T follicular helper cell (primary cell): Measurements from ENCODE around the gene CDK5RAP3.
"Not testable (repeated sequence)": the region's sequence is repeated elsewhere in the genome, so short reads cannot be mapped to it uniquely, and the experiment has no call there.

Source experiments
- DNase-seq: peaks from one replicate; pipeline ENCODE4 v3.0.0-alpha.2; 2020; ENCODE audit warnings: low read depth

CDK5RAP3 gene

DNA sequence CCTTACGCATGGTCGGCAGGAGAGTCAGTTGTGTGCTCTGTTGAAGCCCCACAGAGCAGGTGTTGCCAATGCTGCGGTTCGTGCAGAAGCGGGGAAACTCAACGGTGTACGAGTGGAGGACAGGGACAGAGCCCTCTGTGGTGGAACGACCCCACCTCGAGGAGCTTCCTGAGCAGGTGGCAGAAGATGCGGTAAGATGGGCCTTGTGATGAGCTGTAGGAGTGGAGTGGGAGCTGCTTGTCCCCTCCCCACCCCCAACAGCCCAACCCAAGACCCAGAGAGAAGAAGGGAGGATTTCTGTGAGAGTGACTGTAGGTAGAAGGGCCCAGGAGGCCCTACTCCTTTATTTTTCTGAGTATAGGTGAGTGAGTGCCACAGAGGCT lies 4.9 kb downstream of the CDK5RAP3 start:
- DNase-seq: no peak

DNA sequence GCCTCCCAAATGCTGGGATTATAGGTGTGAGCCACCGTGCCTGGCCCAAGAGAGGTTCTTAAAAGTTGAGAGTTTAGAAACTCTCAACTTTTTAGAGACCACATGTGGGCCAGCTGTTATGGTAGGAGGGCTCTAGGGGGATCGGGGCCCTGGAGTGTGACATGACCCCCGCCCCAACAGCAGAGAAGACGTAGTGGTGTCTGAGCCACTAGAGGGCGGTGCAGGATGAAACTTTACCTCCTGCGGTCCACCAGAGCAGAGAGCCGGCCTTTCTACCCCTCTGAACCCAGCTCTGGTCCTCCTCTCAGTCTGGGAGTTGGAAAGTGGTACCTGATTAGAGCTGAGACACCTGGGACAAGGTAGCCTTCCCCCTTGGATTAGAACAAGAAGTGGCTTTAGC lies 7.4 kb downstream of the CDK5RAP3 start:
- peak; percentile 22 for DNase-seq

DNA sequence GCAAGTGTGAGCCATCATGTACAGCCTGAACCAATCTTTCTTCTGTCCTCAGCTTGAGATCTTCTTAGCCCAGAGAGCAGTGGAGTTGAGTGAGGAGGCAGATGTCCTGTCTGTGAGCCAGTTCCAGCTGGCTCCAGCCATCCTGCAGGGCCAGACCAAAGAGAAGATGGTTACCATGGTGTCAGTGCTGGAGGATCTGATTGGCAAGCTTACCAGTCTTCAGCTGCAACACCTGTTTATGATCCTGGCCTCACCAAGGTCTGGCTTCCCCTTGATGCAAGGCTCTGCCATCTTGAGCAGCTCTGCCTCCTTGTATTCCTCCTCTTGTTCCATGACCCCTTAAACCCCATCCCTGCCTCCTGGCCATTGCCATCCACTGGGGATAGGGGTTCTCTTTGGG lies 9.6 kb downstream of the CDK5RAP3 start:
- no peak for DNase-seq

DNA sequence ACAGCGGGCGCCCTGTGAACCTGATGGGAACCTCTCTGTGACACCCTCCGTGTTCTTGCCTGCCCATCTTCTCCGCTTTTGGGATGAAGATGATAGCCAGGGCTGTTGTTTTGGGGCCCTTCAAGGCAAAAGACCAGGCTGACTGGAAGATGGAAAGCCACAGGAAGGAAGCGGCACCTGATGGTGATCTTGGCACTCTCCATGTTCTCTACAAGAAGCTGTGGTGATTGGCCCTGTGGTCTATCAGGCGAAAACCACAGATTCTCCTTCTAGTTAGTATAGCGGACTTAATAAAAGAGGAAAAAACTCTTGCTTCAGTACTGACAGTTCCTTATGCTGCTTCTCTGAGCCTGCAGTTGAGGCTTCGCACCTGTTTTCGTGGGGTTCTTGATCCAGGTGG lies 10.5 kb downstream of the CDK5RAP3 start:
- DNase-seq: no peak

DNA sequence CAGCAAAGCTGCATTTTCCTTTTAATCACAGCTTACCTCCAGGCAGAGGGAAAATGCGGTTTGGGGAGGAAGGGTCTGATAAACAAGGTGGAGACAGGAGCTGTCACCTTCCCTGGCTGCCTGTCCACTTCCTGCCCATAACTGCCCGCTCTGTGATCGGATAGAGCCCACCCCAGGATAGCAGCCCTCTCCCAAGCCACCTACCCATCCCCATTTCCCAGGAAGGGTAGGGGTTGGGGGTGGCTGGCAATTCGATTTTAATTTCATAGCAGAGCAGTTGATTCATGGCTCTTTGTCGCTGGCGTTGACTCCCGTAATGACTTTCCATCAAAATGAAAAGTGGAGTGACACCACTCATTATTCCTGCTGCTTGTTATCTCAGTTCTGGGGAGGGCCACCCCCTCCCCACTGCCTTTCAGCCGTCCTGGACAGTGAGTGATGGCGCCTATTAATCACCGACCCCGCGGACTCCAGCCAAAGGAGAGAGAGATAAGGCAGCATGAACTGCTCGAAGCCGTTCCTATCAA lies 11.2 kb downstream of the CDK5RAP3 start:
- no peak for DNase-seq

DNA sequence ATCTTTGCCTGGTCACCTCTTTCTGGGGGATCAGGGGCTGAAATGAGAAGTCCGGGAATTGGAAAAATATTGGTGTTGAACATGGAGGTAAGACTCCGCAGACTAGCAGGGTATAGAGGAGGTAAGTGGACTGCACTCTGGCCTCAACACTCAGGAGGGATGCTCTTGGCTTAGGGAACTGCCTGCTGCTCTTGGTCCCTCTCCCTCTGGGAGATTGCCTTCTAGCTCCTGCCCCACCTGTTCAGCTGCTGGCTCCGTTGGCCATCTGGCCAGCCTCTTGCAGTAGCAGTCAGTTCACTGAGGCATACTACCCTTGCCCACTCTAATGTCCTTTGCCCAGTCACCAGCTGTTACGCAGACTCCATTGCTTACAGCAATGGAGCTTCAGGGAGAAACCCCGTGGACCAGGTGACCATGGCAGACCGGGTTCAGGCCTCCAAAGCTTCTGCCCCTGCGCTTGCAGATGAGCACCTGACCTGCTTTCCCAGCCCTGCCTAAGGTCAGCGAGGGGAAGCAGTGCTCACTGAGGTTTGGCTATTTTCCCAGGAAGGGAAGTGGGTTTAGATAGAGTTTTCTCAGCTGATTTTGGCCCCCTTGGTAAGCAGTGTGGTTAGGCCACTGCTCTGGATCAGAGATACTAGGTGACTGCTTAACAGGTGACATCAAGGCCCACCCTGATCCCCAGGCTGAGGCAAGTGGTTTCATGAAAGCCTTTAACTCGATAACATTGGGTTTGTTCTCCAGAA lies 11.9 kb downstream of the CDK5RAP3 start:
- no peak for DNase-seq

DNA sequence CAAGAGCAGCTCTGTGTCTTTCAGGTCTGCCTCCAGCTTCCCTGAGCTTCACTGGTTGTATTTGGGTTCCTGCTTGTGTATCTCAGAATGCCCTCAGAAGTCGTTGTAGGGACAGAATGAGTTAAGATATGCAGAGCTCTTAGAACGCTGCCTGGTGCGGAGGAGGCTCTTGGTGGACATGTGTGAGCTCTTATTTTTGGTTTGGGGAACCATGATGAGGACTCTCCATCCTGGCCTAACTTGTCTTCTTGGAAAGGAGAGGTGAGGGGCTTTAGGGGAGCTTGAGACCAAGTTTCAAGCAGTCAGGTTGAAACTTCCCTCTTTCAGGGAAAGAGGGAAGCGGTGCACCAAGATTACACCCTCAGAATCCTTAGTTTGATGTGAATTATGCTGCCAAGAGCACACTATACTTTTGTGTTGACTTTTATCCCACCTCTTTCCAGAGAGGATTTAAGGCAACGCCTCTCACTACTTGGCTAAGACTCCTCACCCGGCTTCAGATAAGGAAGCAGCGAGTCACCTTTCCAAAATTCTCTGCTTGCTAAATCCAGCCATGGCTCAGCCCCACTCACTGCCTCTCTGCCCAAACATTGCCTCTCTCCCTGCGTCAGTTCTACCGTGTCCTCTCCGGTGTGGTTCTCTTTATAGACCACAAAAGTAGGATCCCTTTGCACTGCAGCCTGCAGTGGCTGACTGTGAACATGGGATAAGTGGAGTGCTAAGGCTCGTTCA lies 12.7 kb downstream of the CDK5RAP3 start:
- no peak for DNase-seq

DNA sequence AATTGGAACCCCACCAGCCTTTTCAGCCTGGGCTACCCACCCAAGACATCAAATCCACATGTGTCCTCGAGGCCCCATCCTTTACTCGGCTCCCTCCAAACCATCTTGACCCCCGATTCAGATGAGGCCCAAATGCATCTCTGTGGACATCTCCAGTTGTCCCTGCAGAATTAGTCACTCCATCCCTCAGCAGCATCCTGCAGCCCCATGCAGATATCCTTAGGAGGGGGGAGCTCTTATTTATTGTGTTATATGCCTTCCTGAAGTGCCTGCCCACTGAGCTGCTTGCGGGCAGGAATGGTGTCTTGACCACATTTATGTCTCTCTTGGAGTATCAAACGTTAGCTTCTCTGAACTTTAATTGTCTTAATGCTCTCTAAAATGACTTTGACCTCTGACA lies 15.6 kb downstream of the CDK5RAP3 start:
- no peak for DNase-seq

DNA sequence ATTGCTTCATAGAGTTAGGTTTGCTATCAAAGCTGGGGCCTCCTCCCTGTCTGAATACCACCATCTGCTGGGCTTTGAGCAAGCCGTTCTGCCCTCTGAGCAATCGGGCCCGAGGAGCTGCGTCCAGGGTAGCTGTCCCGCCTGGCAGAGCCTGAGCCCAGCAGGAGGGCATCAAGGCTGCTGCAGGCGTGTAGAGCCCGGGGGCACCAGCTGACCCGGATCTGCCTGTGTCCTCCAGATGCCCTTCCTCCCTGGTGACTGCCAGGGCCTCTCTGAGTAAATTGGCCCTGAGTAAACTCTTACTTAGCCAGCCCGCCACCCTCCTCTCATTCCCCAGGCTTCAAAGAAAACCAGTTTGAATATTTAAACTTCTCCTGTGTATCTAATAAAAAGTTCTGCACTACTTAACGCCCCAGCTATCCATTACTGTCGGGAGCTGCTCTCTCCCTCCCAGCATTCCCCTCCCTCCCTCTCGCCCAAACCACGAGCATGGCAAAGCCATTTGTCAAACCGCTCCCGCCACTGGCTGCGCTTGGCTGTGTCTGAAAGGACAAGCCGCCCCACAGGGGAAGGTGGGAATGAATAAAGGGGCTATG lies 16.4 kb downstream of the CDK5RAP3 start:
- no peak for DNase-seq

DNA sequence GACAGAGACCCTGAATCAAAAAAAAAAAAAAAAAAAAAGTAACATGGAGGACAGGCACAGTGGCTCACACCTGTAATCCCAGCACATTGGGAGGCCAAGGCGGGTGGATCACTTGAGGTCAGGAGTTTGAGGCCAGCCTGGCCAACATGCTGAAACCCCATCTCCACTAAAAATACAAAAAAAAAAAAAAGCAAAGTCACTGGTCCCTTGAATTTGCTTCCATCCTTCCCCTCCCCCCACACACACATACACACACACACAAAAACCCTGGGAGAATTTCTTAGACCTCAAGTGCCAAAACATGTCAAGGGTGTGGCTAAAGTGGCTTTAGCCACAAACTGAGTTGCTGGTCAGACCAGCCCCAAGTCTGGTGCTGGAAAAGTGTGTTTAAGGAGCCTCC lies 17.5 kb downstream of the CDK5RAP3 start:
- DNase-seq: not testable (repeated sequence)

DNA sequence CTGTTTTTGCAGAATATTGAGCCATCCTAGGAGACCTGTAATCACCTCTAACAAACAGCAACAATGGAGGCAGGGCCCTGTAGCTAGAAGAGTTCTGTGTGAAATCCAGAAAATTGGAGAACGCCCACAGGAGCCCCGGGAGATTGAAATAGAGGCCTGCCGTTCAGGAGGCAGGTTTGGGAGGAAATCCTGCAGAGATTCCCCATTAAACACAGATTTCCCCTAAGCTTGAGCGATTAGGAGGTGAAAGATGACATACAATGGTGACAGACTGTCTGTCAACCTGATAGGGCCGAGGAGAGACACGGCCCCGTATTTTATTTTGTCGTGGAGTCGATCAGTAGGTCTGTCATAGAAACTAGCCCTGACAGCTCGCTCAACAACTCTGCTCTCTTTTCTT lies 18.2 kb downstream of the CDK5RAP3 start:
- no peak for DNase-seq

DNA sequence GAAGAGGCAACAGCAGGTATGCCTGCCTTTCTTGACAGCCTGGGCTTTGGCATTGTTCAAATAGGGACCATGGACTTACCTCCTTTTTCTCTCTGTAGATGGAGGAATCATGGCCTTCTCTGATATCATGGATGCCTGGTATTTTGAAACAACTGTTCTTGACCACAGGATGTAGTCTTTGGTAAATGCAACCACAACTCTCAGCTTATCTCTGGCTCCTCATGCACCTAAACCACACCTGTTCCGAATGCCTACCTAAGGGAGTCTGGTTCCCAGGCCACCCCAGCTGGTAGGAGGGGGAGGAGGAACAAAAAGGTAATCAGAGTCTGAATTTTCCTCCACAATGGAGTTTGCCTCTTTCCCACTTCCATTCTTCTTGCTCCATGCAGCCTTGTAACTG lies 18.8 kb downstream of the CDK5RAP3 start:
- DNase-seq: no peak

DNA sequence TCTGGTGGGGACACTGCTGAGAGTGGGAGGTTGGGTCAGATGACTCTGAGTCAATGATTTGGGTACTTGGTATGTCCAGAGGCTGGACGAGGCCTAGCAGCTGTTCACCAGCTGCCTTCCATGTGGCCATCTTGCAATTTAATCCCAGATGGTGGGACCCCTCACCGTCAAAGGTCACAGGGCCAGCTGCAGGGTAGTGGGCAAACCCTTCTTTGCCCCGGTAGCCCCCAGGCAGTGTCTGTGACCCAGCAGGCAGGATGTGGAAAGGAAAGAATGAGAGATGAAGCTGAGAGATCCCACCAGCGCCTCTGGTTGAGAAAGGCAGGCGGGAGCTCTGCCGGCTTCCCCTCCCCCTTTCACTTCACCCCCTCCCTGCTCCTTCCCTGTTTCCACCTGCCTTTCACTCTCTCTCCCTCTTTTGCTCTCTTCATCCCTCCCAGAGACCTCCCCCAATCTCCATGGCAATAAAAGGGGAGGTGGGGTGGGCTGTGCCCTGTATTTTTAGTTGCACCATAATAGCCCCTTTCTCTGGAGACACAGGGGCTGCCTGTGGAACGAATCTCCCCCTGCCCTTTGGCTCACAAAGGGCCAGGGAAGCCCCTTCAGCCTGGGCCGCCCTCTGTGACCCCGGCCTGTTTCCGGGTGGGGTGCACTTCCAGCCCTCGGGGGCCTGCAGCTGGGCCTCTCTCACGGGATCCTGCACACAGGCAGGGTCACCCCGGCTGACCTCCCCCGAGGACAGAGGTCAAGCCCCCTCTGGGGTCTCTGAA lies 20.2 kb downstream of the CDK5RAP3 start:
- DNase-seq: no peak

DNA sequence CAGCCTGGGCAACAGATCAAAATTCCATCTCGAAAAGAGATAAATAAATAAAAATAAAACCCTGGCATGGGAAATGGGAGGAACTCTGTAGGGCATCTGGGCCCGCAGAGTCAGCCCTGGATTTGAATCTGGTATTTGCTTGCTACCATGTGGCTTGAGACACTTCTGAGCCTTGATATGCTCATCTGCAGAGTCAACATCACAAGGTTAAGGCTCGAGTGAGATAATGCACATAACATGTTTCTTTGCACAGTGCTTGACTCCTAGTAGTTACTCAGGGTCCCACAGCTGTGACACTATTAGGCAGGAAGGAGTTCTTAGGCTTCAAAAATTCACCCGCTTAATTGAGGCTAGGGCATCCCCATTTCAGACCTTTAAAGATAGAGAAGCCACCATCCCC lies 21.3 kb downstream of the CDK5RAP3 start:
- no peak for DNase-seq

DNA sequence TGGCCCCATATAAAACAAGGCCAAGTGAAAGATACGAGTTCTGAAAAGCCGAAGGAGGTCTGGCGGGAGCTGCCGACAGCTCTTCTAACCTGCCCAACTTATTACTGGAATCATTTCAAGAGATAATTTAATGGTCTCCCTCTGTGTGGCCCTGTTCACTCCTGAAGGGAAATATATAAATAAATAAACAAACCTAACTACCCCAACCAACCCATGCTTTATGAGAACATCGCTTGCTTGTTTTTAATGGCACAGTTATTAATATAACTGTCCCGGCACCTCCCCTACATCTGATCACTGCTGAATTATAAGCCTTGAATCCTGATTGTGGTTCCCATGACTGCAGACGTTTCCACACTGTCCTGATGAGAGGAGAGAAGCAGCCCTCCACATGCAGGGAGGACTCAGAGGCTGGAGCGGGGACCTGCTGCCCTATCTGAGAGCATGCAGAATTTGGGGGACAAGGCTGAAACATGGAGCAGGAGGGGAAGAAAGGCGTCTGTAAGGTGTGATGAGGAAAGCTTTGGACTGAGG lies 22.2 kb downstream of the CDK5RAP3 start:
- no peak for DNase-seq

DNA sequence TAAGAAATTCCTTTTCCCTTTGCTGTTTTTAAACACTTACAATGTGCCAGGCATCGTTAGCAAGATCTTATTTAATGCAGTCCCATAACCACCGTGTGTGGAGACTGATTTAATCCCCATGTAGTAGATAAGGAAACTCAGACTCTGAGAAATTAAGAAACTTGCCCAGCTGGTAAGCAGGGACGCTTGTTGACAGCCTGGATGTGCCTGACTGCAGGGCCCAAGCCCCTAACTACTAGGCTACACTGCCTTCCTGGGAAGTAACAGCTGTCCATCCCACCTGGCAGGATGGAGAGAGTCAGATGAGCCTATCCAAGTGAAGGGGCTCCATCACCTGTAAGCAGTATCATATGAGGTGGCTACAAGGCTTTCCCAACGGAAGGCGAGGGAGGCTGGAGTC lies 23.1 kb downstream of the CDK5RAP3 start:
- DNase-seq: no peak

DNA sequence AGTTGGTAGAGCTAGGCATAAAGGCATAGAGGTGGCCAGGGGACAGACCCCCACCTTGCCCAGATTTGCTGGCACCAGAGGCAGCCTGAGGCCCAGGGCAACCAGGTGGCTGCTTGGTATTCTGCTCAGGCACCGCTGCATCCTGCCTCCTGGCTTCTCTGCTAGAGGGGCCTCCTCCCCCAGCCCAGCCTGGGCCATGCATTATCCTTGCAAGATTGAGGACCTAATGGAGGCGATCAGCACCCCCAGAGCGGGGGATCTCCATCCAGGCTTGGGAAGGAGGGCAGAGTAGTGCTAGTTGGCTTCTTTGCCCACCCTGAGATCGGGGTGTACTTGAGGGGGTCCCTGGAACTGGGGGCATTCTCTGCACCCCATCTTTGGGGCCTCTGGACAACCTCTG lies 23.8 kb downstream of the CDK5RAP3 start:
- no peak for DNase-seq

DNA sequence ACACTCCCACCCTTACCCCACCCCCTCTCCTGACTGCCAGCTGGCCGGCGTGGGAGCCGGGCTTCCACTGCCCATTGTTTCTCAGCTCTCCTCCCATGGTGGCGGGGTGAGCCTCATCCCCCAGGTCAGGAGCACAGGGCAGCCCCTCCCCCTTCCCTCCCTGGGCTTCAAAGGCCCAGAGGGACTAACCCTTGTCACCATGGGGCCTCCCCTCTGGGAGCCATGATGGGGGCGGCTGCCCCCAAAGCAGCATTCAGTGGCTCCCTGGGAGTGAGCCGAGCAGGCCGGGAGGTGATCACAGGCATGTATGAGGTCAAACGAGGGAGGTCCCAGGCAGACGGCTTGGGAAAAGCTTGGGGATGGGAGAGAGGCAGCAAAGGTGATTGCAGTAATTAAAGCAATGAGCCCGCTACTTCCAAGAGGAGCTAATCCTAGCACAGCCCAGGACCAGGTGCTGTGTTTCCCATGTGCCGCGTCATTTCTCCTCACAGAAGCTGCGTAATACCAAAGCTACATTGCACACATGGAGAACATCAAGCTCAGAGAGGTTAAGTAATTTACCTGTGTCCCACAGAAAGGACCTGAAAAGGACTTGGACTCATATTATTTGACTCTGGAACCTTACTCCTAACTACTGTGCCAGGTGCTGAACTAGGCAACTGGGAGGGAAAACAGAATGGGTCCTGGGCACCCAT lies 24.5 kb downstream of the CDK5RAP3 start:
- DNase-seq: no peak

DNA sequence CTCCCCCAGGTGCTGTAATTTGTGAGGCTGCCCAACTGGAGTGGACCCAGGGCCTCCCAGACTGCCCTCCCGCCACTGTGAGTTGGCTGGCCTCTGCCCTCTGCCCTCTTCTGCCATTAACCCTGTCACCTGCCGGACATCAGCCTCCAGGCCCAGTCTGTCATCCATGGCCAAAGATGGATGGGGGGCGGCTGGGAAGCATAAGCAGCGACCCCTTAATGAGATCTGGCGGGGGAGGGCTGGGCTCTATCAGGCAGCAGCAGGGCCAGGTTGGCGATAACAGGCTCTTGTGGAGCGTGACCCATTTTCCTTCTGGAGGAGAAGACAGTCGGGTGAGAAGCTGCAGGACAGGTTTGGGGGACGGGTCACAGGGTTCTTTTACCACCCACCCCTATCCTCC lies 25.3 kb downstream of the CDK5RAP3 start:
- DNase-seq: no peak

DNA sequence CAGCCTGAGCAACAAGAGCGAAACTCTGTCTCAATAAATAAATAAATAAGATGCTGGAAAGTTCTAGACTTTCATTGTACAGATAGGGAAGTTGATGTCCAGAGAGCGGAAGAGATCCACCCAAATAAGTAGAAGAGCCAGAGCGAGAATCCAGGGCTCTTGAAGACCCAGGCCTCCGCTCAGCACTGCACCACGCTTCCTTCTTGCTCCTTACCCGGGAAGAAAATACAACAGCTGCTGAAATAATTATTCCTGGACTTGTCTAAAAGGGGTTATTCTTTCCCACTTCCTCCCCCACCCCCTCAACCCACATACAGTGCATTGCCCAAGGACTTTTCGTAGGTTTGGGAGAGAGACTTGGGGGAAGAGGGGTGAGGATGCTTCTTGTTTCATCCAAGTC lies 26.7 kb downstream of the CDK5RAP3 start:
- DNase-seq: no peak

DNA sequence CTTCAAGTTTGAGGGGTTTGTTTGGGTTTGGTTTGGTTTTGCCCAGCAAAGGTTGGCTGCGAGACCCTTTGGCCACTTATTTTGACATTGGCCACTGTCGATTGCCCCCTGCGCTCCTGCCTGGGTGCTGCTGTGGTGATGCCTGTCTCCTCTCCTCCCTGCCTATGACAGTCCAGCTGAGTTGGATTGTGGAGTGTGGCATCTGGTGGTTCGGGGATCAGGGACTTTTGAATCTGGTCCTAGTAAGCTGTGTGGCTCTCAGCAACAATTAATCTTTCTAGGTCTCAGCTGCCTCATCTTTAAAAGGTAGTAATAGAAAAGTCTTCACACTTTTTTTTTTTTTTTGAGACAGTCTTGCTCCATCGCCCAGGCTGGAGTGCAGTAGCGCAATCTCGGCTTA lies 27.1 kb downstream of the CDK5RAP3 start:
- no peak for DNase-seq
